Measurements from ENCODE around the gene MRPL36.

DNA sequence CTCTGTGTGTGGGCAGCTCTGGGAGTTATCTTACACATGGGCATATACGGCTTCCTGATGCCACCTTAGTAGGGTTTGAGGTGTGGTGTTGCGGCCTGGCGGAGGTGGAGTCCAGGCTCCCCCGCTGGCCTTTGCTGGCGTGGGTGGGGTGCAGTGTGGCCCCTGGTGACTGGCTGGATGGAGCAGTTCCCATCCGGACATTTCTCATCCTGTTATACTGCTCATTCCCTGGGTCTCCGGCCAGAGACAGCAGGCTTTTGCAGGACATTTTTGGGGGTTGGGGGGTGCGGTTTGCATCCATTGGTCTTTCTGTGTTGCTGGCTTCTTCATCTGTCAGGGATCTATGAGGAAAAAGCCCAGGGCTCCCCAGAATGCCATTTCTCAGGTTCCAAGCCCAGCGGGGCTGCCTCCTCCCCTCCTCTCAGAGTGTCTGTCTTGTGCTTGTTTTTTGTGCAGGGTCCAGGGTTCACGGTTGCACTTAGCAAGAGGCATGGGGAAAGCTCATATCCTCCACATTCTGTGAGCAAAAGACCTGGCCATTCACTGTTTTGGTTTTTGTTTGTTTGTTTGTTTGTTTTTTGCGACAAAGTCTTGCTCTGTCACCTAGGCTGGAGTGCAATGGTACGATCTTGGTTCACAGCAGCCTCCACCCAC is 23.9 kb upstream of the MRPL36 start:
- TF ChIP-seq JUN (CRISPR knock-in tag; IDR thresholded peaks at IDR 0.05) (no peak), CDX4 (CRISPR knock-in tag; IDR thresholded peaks at IDR 0.05; ENCODE audit: borderline replicate concordance) (no peak), FOXP1 (CRISPR knock-in tag; IDR thresholded peaks at IDR 0.05; ENCODE audit: borderline replicate concordance) (no peak), PREB (CRISPR knock-in tag; IDR thresholded peaks at IDR 0.05; ENCODE audit: borderline replicate concordance) (no peak), ELF4 (CRISPR knock-in tag; IDR thresholded peaks at IDR 0.05; ENCODE audit: low read depth) (no peak), ZNF416 (CRISPR knock-in tag; IDR thresholded peaks at IDR 0.05) (no peak), NFYB (CRISPR knock-in tag; conservative IDR thresholded peaks at IDR 0.05; ENCODE audit: low read depth) (no peak), CTCF (IDR thresholded peaks at IDR 0.05) (no peak), ZNF232 (CRISPR knock-in tag; IDR thresholded peaks at IDR 0.05) (no peak)
- TF ChIP-seq, protein P1, sequence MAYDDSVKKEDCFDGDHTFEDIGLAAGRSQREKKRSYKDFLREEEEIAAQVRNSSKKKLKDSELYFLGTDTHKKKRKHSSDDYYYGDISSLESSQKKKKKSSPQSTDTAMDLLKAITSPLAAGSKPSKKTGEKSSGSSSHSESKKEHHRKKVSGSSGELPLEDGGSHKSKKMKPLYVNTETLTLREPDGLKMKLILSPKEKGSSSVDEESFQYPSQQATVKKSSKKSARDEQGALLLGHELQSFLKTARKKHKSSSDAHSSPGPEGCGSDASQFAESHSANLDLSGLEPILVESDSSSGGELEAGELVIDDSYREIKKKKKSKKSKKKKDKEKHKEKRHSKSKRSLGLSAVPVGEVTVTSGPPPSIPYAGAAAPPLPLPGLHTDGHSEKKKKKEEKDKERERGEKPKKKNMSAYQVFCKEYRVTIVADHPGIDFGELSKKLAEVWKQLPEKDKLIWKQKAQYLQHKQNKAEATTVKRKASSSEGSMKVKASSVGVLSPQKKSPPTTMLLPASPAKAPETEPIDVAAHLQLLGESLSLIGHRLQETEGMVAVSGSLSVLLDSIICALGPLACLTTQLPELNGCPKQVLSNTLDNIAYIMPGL (CRISPR knock-in tag; IDR thresholded peaks at IDR 0.05), result no peak
- TF ChIP-seq, protein P2, sequence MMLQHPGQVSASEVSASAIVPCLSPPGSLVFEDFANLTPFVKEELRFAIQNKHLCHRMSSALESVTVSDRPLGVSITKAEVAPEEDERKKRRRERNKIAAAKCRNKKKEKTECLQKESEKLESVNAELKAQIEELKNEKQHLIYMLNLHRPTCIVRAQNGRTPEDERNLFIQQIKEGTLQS (CRISPR knock-in tag; conservative IDR thresholded peaks at IDR 0.05), result no peak
- TF ChIP-seq, protein P3, sequence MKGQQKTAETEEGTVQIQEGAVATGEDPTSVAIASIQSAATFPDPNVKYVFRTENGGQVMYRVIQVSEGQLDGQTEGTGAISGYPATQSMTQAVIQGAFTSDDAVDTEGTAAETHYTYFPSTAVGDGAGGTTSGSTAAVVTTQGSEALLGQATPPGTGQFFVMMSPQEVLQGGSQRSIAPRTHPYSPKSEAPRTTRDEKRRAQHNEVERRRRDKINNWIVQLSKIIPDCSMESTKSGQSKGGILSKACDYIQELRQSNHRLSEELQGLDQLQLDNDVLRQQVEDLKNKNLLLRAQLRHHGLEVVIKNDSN (CRISPR knock-in tag; IDR thresholded peaks at IDR 0.05), result no peak
